Left hindlimb (tissue), 1 donor: ENCODE measurements around the gene TBC1D16.
"Not testable (repeated sequence)": the region's sequence is repeated elsewhere in the genome, so short reads cannot be mapped to it uniquely, and the experiment has no call there.

ENCODE experiments used
- DNase-seq: peaks from one replicate; pipeline ENCODE4 v3.0.0-alpha.2; 2018

The TBC1D16 gene

GRCh38 chr17:80002690-80003490, 32.8 kb downstream of the TBC1D16 start:
- DNase-seq = no peak

GRCh38 chr17:80002070-80002641, 33.5 kb downstream of the TBC1D16 start:
- DNase-seq = no peak

- no peak for DNase-seq
These were observed 34.5 kb downstream of the TBC1D16 start for GRCh38 chr17:80000981-80001775.

- DNase-seq = no peak
These were observed 35.5 kb downstream of the TBC1D16 start for GRCh38 chr17:80000136-80000535.

GRCh38 chr17:79997011-79997660, 38.5 kb downstream of the TBC1D16 start:
- no peak for DNase-seq

- no peak for DNase-seq
These were observed 39.4 kb downstream of the TBC1D16 start for GRCh38 chr17:79996291-79996690.

- DNase-seq = no peak
These were observed 40.0 kb downstream of the TBC1D16 start for GRCh38 chr17:79995696-79996095.

GRCh38 chr17:79994602-79995001, 41.1 kb downstream of the TBC1D16 start:
- DNase-seq = no peak

- not testable (repeated sequence) for DNase-seq
These were observed 41.5 kb downstream of the TBC1D16 start for GRCh38 chr17:79994228-79994569.

GRCh38 chr17:79993390-79994227, 42.1 kb downstream of the TBC1D16 start:
- DNase-seq = peak; percentile 73

GRCh38 chr17:79992649-79993389, 42.9 kb downstream of the TBC1D16 start:
- no peak for DNase-seq

GRCh38 chr17:79991924-79992648, 43.6 kb downstream of the TBC1D16 start:
- peak; percentile 72 for DNase-seq

- peak; percentile 89 for DNase-seq
These were observed 44.3 kb downstream of the TBC1D16 start for GRCh38 chr17:79991140-79991923.

- no peak for DNase-seq
These were observed 45.0 kb downstream of the TBC1D16 start for GRCh38 chr17:79990704-79991103.

- no peak for DNase-seq
These were observed 45.5 kb downstream of the TBC1D16 start for GRCh38 chr17:79990051-79990592.

GRCh38 chr17:79989106-79989835, 46.4 kb downstream of the TBC1D16 start:
- DNase-seq = no peak

- DNase-seq = no peak
These were observed 47.3 kb downstream of the TBC1D16 start for GRCh38 chr17:79988185-79988971.

- no peak for DNase-seq
These were observed 47.8 kb downstream of the TBC1D16 start for GRCh38 chr17:79987935-79988184.
